ENCODE data around the gene APBB3.
A peak's percentile ranks its signal among the peaks of the same experiment; 100 is the strongest.

Gene APBB3

GRCh38 chr5:140566665-140567064, 2.3 kb upstream of the APBB3 start:
- Histone ChIP-seq H3K4me3 (ENCODE audit: low read depth, low read length) (no peak overlapping the region), H3K27ac (ENCODE audit: extremely low read depth, low read depth, low read length) (no peak overlapping the region), H3K4me1 (ENCODE audit: control insufficient read depth, insufficient read depth, low read length) (0 out of 2 replicates have a peak, but pooled peaks cover 3% of the 10 kb centered on the region), H3K9me3 (ENCODE audit: control insufficient read depth, insufficient read depth, low read depth, low read length) (no peaks in the 10 kb centered on the region), H3K36me3 (ENCODE audit: control insufficient read depth in 2 of 2, insufficient read depth in 1 of 2, low read length in 2 of 2) (peaks cover 6 to 42% of the 10 kb centered on the region in 2 experiments; a peak in 2 of 3 replicates)
- no peak for TF ChIP-seq ZBTB21 (tag by site-specific recombination; IDR thresholded peaks at IDR 0.05)
- no peak for TF ChIP-seq ATF2 (tag by site-specific recombination; IDR thresholded peaks at IDR 0.05; ENCODE audit: low read depth)
- no peak for TF ChIP-seq PRDM10 (tag by site-specific recombination; IDR thresholded peaks at IDR 0.05)
- CTCF ChIA-PET: interaction anchor here (0.7 to 1.0 kb wide), 2 partner anchors 68 to 325 kb away, joined by 3 read pairs; no protein-coding TSS in a partner anchor
- POLR2A ChIA-PET: interaction anchor here (0.5 to 2.6 kb wide), 2 partner anchors 9 to 14 kb away, joined by 4 to 14 read pairs; partner anchors contain the start of gene SRA1

- Histone ChIP-seq H3K36me3 (ENCODE audit: control insufficient read depth in 2 of 2, insufficient read depth in 1 of 2, low read length in 2 of 2) (peaks cover 6 to 51% of the 10 kb centered on the region in 2 experiments; a peak in 2 of 3 replicates), H3K27ac (ENCODE audit: extremely low read depth, low read depth, low read length) (no peak overlapping the region), H3K4me1 (ENCODE audit: control insufficient read depth, insufficient read depth, low read length) (0 out of 2 replicates have a peak, but pooled peaks cover 3% of the 10 kb centered on the region), H3K4me3 (ENCODE audit: low read depth, low read length) (no peak overlapping the region), H3K9me3 (ENCODE audit: control insufficient read depth, insufficient read depth, low read depth, low read length) (no peaks in the 10 kb centered on the region)
- TF ChIP-seq TSHZ1 (tag by site-specific recombination; IDR thresholded peaks at IDR 0.05; ENCODE audit: borderline replicate concordance): no peak
- CTCF ChIA-PET: interaction anchor here (0.7 to 1.1 kb wide), 2 partner anchors 72 to 326 kb away, joined by 3 to 4 read pairs; no protein-coding TSS in a partner anchor
- POLR2A ChIA-PET: interaction anchor here (1.0 to 2.6 kb wide), 3 partner anchors 8 to 82 kb away, joined by 3 to 14 read pairs (median 3); partner anchors contain the start of genes IK, NDUFA2, SRA1 and TMCO6
Measured at GRCh38 chr5:140565780-140566095, 1.3 kb upstream of the APBB3 start.

- Histone ChIP-seq H3K27ac (ENCODE audit: extremely low read depth, low read depth, low read length) (peak overlapping the region; percentile 35; the same call in 1 of the 2 replicates), H3K4me3 (ENCODE audit: low read depth, low read length) (peak overlapping the region; percentile 86), H3K9me3 (ENCODE audit: control insufficient read depth, insufficient read depth, low read depth, low read length) (no peaks in the 10 kb centered on the region), H3K36me3 (ENCODE audit: control insufficient read depth in 2 of 2, insufficient read depth in 1 of 2, low read length in 2 of 2) (peaks cover 6 to 56% of the 10 kb centered on the region in 2 experiments; a peak in 2 of 3 replicates), H3K4me1 (ENCODE audit: control insufficient read depth, insufficient read depth, low read length) (0 out of 2 replicates have a peak, but pooled peaks cover 3% of the 10 kb centered on the region)
- ChIA-PET CTCF (interaction anchor here (0.5 to 1.1 kb wide), 4 partner anchors 9 to 325 kb away, joined by 3 to 8 read pairs (median 4); no protein-coding TSS in a partner anchor), POLR2A (interaction anchor here (1.0 to 2.6 kb wide), 4 partner anchors 8 to 164 kb away, joined by 3 to 14 read pairs (median 4); partner anchors contain the start of genes ANKHD1, IK, NDUFA2 and SRA1)
- TF ChIP-seq REST (tag by site-specific recombination; IDR thresholded peaks at IDR 0.05) (0 out of 2 replicates have a peak, but pooled peaks have one; percentile 27), KLF7 (tag by site-specific recombination; IDR thresholded peaks at IDR 0.05; ENCODE audit: borderline replicate concordance) (0 out of 2 replicates have a peak, but pooled peaks have one; percentile 6), AEBP2 (tag by site-specific recombination; IDR thresholded peaks at IDR 0.05; ENCODE audit: borderline replicate concordance) (no peak), ZBTB48 (tag by site-specific recombination; IDR thresholded peaks at IDR 0.05) (0 out of 2 replicates have a peak, but pooled peaks have one; percentile 25), ZBTB20 (tag by site-specific recombination; IDR thresholded peaks at IDR 0.05) (peak; percentile 73), ZNF341 (tag by site-specific recombination; IDR thresholded peaks at IDR 0.05; ENCODE audit: low read depth) (no peak), ZNF335 (tag by site-specific recombination; conservative IDR thresholded peaks at IDR 0.05) (peak; percentile 95)
Measured at GRCh38 chr5:140565024-140565779, 804 bp upstream of the APBB3 start.
